Hematopoietic multipotent progenitor cell treated with erythropoietin and hydrocortisone succinate and interleukin-3 and kit ligand, for 8 days (in vitro differentiated cells): ENCODE results near the gene RUFY2.
A peak's percentile ranks its signal among the peaks of the same experiment; 100 is the strongest.

Experiments
- DNase-seq: peaks from one replicate; pipeline ENCODE4 v3.0.0-alpha.2; 2015

Gene RUFY2

DNA sequence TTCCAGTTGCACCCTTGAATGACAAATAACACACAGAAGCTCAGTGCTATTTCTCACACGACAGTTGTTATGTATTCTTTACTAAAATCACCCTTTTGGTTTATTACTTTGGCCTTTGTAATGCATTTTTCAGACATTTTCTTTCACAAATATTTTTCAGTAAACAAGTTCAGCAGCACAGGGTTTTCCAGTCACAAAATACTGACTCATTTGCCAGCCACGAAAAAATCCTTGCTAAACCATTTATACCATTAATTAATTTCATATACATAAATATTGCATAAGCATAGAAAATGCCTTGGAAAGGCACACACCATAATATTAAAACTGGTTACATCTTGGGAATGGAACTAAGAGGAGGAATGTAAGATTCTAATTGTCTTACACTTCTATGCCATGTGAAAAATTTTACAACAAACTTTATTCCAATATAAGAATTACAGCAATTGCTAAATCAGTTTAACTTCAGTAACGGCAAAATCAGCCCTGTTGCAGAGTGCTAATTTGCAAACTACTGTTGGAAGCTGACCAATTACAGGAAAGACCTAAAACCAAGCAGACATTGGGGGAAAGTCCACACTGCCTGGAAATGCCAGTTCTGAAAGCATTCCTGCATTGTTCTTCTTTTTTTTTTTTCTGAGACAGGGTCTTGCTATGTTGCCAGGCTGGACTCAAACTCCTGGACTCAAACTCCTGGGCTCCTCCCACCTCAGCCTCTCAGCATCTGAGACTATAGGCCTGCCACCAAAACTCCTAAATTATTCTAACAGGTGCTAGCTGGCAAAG, 42.8 kb downstream of the RUFY2 start:
- no peak for DNase-seq

DNA sequence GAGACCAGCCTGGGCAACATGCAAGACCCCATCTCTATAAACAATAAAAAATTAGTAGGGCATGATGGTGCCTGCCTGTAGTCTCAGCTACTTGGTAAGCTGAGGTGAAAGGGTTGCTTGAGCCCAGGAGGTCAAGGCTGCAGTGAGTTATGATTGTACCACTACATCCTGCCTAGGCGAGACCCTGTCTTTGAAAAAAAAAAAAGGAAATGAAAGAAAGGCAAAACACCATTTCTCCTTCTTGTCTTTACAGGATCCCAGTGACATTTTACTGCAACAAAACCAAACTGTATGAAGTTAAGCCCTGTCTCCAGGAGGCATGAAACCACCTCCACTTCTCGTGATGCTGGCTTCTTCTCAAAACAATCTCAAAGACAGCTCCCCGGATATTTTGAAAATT, 44.5 kb downstream of the RUFY2 start:
- DNase-seq, result no peak

DNA sequence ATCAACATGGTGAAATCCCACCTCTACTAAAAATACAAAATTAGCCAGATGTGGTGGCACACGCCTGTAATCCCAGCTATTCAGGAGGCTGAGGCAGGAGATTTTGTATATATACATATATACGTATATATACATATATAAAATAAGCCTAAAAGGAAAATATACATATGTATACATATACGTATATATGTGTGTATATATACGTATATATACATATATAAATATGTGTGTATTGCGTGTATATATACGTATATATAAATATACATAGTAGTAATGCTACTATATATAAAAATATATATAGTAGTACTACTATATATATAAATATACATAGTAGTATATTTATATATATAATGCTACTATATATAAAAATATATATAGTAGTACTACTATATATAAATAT, 47.9 kb downstream of the RUFY2 start:
- no peak for DNase-seq

DNA sequence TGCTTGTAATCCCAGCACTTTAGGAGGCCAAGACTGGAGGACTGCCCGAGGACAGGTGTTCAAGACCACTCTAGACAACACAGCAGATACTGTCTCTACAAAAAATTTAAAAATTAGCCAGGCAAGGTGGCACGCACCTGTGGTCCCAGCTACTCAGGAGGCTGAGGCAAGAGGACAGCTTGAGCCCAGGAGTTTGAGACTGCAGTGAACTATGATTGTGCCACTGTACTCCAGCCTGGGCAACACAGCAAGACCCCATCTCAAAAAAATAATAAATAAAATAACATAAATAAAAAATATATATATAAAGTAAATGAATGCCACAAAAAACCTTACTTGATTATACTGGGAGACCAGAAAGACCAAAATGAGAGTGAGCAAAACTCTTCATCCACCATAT, 53.5 kb downstream of the RUFY2 start:
- no peak for DNase-seq

DNA sequence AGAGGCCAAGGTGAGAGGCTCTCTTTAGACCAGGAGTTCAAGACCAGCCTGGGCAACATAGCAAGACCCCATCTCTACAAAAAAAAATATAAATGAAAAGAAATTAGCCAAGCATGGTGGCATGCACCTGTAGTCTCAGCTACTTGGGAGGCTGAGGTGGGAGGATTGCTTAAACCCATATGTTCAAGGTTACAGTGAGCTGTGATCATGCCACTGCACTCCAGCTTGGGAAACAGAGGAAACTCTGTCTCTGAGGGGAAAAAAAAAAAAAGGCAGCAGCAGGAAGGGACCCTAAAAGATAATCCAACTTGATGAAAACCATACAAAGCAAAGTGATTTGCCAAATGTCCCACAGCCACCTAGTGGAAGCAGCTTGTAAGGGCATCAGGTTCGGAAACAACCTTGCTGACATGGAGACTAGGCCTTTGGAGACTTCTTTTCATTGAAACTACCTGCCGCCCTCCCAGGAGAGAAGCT, 58.8 kb downstream of the RUFY2 start:
- peak; percentile 73 for DNase-seq

DNA sequence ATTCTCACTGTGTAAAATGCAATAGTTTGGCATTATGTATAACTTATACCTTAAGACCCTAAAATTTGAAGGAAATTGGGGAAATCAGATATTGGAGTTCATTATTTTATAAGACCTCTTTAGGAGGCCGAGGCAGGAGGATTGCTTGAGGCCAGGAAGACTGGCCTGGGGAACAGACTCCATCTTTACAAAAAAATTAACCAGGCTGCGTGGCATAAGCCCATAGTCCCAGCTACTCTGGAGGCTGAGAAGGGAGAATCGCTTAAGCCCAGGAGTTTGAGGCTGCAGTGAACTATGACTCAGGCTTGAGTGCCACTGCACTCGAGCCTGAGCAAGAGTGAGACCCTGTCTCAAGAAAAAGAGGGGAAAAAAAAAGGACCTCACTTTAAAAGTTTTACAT, 60.3 kb downstream of the RUFY2 start:
- no peak for DNase-seq

DNA sequence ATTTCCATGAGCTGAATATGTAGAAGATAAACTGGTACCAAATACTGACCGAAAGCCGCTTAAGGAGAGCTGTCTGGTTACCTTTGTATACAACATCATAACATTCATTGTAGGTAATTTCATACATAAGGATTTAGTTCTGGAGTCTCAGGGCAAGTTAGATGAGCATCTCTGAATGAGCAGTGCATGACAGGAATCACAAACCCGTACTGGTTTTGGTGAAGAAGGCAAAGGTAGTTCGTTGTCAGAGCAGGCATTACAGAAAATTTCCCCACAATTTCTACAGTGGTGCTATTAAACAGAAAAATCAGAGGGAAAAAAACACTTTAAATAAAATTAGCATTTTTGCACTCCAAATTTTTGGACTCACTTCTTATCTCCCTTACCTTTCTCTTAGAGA, 61.5 kb downstream of the RUFY2 start:
- DNase-seq, result no peak

DNA sequence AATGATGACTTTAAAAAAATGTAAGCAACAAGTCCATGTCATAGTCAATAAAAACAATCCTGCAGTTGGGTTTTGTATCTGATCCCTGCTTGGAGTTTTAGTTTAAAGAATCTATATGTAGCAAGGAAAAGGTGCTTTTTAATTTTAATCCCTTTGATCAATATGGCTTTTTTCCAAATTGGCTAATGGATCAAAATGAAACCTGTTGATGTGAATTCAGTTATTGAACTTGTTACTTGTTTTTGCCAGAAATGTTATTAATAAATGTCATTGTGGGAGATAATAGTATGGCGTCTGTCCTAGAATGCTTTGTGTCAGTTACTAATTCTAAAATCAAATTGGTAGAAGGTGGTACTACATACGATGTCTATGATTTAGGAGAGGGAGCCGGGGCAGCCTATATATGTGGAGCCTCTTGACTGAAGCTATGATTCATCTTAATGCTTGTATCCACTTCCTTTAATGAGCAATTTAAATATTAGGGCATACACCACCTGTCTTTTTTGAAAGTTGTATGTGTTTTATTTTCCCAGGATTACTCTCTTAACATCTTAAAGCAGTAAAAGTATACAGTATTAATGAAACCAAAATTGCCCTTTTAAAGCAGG, 64.1 kb downstream of the RUFY2 start:
- no peak for DNase-seq

DNA sequence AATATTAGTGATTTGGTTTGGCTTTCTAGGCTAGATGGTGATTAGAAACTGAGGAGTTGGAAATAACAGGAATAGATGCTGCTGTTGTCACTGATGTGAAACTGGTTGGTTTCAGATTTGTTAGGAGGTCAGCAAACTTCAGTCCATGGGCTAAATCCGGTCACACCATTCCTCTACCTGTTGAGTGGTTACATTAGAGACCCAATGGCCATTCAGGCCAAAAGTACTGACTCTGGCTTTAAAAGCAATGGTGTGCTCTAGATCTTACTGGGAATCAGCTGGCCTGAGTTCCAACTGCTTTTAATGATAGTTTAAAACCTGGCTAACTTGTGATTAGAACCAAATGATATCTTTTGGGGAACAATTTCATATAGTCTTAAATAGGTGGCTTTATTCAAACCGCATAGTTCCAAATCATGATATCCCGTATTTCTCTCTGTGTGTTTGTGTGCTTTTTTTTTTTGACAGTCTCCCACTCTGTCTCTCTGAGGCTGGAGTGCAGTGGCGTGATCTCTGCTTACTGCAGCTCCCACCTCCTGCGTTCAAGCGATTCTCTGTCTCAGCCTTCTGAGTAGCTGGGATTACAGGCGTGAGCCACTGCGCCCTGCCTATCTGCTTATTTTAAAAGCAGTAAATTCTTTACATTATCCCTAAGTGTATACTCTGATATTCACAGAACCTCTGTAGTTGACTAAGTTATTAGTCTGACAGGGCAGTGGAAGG, 66.6 kb downstream of the RUFY2 start:
- no peak for DNase-seq

DNA sequence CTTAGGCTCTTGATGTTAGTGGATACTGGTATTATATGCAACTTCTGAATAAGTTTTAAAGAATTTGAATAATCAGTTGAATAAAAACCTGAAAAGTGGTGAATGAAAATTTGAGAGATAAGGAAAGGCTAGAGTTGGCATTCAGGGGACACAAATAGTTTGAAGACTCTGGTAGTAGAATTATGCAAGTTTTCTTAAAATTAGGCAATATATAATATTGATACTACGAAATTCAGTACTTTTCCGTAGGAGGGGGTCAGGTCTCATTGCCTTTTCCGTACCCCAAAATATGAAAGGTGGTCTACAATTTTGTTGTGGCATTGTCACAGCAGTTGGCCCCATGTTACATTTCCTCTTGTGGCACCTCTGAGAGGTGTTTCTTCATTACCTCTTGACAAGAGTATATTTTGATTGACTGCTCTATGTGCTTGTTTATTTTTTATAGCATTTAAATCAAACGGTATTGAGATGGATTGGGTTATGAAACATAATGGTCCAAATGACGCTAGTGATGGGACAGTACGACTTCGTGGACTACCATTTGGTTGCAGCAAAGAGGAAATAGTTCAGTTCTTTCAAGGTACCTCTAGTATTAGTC, 70.2 kb downstream of the RUFY2 start:
- no peak for DNase-seq

DNA sequence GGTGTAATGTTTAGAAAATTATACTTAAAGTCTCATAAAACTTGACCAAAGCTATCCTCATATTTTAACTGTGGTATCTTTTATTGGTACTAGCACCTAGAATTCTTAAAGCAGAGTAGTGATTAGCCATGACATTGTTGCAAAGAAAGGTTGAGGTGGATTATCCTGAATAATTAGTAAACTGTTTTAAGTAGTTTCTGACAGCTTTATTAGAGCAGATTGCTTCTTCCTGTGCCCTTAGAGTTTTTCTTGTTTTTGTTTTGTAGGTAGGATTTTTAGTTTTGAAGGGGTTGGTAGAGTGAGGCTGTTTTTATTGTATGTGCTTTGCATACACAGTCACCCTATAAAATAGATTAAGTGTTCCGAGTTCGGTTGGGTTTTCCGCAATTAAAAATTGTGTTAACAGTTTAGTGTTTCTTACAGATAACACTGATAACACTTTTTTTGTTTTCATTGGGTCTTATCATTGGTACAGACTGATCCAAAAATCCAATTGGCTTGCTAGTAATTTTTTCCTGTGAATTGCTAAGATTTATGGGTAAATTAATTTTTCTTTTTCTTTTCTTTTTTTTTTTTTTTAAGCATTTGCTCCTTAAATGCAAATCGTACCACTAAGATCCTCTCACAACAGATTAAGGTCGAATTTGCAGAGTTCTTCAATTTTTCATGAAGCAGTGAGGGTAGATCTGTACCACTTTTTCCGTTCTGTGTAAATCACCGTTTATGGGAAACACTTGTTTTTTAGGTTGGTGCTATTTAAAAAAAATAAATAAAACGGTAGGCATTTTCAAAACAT, 72.2 kb downstream of the RUFY2 start:
- DNase-seq, result peak; percentile 47

DNA sequence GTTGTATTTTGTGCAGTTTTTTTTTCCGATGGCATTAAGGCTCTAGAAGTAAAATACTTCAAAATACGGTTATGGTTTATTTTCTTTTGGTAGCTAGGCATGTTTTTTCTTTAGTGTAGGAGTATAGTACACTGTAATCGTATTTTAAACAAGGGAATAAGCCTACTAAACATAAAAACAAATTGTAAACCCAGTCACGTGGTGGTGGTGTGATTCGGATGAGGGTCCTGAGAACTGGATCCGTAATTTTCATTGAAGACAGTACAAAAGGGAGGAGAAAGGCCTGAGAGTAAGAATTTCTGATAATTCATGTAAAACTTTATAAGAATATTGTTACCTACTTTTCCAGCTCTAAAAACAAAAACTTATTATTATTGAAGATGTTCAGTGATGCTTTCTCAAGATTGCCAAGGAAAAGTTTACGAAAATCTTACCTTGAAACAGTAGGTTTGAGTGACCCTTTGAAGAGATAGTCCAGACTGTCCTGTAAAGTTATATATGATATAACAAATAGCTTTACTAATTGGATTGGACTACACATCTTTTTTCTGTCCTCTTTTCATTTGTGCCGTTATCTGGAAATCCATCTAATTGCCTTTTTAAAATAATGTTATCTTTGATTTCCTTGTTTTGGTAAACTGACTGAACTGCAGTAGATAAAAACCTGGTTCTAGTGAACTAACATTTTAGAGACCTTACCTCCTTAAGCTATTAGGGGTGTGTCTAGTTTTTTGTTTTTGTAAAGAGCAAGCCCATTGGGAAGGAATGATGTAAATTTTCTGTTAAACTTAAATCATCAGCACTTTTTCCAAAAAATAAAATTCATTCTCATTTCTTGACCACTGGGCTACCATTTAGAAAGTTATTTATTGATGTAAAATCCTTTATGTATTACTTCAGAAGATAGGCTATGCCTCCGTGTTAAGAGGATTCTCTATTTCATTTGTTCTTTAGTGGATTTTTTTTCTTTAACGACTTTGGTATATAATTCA, 73.3 kb downstream of the RUFY2 start:
- DNase-seq, result peak; percentile 47

DNA sequence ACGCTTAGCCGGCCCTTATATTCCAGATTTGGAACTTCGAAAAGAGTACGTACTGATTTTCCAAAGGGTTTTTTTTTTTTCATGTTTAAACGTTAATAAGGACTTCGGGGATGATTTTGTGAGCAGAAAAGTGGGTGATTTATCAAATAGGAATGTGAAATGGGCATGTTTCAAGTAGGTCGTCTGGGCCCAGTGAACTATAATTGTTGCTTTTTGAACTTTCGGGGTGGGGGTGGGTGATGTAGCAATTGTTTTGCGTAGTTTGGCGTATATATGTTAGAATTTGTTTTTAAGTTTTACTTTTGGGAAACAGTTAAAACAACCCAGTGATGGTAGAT, 74.0 kb downstream of the RUFY2 start:
- no peak for DNase-seq

DNA sequence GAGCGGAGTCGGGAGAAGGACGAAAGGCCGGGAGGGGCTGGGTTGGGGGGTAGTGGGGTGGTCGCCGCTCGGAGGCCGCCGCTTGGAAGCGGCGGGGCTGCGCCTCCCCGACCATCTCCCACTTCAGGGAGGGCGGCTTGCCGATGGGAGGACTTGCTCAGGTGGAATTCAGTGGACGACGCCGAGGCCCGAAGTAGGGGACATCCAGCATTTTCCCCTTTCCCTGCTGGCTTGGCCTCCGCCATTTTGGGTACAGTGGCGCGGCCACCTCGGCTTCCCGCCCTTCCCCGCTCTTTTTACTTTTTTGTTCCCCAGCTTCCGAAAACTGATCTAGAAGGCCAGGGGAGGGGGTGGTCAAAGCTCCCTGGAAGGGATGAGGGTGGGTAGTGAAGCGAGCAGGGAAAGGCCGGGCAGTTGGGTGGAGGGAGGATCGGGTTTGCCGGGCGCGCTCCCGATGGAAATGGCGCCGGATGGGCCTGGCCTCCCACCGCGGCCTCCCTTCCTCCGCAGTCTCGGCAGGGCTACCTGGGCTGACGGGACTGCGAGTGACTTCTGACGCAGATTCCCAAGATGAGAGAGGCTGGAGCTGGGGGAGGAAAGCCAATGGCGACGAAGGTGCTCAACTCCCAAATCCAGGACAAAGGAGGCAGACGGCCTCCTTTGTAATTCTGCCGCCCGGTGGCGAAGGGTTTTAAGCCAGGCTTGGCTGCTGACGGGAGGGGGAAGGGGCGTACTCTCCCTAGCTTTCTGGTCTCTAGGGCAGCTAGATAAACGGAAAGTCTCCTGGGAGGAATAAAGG, 74.6 kb downstream of the RUFY2 start, which contains the start of gene PBLD:
Gene PBLD, minus strand, starts transcription at position 670 of the 799 bp plus-strand sequence. CDS start 26,084 bp downstream, outside the sequence.
- peak; percentile 85 for DNase-seq

DNA sequence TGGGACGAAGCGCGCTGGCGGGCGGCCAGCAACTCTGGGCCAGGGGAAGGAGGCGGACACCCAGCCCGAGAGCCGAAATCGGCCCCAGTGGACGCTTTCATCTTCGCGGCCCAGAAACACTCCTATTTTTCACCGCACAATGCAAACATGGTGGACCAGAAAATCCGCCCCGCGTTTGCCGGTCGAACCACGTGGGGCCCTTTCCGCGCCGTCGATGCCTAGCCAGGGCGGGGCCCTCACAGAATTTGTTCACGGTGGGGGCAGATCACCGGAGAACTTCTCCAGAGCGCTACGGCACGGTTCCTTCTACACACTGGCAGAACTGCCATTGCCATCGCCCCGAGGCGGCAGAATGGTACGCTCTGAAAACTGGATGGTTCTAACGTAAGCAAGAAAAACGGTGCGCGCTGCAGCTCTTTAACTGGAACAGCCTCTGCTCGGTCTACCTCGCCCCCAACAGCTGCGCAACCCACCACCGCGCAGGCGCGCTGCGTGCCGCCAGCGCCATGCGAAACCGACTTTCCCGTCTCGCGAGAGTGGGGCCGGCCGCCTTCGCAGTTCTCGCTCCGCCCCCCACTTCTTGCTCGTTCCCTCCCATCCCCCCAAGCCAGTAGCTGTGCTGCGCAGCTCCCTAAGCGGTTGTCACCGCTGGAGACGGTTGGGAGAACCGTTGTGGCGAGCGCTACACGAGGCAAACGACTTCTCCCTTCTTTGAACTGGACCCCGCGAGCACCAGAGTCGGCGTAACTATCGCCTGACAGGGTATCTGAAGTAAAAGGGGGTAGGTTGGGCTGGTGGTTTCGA, 75.4 kb downstream of the RUFY2 start, which contains the start of gene HNRNPH3:
Gene HNRNPH3, plus strand, starts transcription at position 610 of the 804 bp plus-strand sequence. CDS start 5,158 bp downstream, outside the sequence.
- DNase-seq, result peak; percentile 97

DNA sequence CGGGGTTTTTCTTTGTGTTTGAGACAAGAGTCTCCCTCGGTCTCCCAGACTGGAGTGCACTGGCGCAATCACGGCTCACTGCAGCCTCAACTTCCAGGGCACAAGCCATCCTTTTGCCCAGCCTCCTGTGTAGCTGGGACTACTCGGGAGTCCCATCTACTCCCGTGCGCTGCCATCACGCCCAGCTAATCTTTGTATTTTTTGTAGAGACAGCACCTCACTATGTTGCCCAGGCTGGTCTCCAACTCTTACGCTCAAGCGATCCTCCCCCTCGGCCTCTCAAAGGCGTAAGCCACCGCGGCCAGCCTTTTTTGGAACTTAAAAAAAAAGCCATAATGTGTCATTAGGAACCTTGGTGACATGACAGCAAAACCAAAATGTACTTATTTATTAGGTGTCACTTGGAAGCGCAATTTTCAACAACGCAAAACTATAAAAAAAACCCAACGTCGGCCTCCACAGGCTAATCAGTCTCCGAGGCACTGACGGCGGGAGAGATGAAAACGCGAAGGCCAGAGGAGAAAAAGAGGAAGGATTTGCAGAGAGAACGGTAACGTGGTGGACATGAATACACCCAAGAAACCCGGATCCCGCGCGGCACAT, 76.1 kb downstream of the RUFY2 start:
- DNase-seq, result no peak

DNA sequence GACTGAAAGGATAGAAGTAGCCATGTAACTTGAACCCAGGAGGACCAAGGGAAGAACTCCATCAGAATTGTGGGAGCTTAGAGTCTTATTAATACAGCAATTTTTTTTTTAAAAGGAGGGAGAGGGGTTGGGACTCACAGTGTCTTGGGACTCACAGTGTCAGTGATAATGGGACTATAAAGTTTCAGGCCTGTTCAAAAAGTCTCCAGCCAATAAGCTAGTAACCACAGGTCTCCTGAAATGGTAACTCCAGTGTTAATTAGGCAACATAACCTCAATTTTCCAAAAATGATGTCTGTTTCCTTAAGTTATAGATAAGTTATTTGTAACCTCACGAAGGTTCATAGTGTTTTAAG, 77.6 kb downstream of the RUFY2 start:
- DNase-seq, result no peak

DNA sequence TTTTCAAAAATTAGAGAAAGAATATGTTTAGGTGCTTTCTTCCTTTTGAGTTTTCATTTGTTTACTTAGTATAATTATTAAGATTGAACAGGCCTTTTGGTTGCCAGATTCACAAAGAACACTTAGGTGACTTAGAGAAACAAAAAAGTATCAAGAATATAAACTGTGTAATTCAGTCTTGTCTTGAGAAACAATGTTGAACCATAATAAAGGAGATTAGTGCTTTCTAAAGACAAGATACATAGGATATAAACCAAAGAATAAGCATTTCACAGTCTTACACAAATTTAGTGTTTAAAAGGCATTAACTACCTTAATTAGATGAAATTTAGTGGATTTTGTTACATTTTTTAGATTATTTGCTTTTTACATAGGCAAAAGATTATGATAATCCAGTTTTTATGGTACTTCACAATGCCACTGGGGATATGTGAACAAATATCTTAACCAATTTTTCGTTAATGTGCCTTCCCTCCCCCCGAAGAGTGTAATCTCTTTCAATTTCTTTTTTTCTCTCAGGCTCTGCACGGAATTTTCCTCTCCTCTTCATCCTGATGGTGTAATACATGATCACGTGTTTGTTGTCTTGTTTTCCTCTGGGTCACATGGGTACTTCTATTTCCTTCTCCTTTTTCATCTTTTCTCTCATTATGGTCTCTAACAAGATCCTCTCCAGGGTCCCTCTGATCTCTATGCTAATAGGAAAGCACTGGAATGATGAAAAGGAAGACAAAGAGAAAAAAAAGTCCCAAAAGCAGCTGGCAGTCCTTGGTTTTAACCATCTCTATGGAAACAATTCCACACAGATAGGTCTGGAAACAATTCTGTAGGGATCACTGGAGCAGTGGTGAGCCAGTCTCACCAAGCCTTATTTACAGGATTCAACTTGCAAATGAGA, 78.9 kb downstream of the RUFY2 start:
- peak; percentile 60 for DNase-seq
